GM21360 (cell line): ENCODE data around the gene ZNF20.
A peak's percentile ranks its signal among the peaks of the same experiment; 100 is the strongest.
"Not testable (repeated sequence)": the region's sequence is repeated elsewhere in the genome, so short reads cannot be mapped to it uniquely, and the experiment has no call there.

Experiments
- ATAC-seq: cut with Tn5 transposase; IDR thresholded peaks from one replicate; pipeline ENCODE4 v1.9.1; 2021; ENCODE audit warnings: mild to moderate bottlenecking, moderate library complexity; ENCODE audit not compliant: unreplicated experiment

ZNF20 gene

DNA sequence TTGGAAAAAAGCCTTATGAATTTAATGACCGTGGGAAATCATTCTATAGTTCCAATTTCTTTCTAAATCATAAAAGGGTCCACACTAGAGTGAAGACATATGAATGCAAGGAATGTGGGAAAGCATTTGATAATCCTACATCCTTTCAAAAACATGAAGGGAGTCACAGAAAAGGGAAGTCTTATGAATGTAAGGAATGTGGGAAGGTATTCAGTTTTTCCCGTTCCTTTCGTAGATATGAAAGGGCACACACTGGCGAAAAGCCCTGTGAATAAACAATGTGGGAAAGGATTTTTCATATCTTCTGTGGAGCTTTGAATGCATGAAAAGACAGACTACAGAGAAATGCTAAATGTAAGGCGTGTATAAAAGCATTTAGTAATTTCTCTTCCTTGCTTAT lies 27.0 kb downstream of the ZNF20 start:
- no peak for ATAC-seq

DNA sequence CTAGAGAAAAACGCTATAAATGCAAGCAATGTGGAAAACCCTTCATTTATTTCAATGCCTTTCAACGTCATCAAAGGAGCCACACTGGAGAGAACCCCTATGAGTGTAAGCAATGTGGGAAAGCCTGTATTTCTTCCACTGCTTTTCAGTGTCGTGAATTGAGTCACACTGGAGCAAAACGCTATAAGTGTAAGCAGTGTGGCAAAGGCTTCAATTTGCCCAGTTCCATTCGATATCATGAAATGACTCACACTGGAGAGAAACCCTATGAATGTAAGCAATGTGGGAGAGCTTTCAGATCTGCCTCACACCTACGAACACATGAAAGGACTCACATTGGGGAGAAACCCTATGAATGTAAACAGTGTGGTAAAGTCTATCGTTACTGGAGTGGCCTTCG lies 27.4 kb downstream of the ZNF20 start:
- no peak for ATAC-seq

DNA sequence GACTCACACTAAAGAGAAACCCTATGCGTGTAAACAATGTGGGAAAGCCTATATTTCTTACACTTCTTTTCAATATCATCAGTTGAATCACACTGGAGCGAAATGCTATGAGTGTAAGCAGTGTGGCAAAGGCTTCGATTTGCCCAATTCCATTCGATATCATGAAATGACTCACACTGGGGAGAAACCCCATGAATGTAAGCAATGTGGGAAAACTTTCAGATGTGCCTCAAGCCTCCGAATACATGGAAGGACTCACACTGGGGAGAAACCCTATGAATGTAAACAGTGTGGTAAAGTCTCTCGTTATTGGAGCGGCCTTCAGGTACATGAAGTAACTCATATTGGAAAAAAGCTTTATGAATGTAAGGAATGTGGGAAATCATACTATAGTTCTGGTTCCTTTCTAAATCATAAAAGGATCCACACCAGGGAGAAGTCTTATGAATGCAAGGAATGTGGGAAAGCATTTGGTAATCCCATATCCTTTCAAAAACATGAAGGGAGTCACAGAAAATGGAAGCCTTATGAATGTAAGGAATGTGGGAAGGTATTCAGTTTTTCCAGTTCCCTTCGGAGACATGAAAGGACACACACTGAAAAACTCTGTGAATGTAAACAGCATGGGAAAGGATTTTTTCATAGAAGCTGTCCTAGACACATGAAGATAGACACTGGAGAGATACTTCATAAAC lies 28.1 kb downstream of the ZNF20 start:
- no peak for ATAC-seq

DNA sequence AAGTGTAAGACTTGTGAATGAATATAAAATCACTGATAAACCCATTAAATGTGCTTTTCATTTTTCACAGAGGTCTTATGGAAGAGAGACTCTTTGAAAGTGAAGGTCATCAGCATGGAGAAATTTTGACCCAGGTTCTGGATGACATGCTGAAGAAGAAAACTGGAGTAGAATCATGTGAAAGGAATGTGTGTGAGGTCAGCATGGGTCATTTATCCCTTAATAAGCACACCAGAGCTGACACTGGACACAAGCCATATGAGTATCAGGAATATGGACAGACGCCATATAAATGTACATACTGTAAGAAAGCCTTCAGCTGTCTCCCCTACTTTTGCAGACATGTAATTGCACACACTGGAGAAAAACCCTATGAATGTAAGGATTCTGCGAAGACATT lies 29.0 kb downstream of the ZNF20 start:
- no peak for ATAC-seq

DNA sequence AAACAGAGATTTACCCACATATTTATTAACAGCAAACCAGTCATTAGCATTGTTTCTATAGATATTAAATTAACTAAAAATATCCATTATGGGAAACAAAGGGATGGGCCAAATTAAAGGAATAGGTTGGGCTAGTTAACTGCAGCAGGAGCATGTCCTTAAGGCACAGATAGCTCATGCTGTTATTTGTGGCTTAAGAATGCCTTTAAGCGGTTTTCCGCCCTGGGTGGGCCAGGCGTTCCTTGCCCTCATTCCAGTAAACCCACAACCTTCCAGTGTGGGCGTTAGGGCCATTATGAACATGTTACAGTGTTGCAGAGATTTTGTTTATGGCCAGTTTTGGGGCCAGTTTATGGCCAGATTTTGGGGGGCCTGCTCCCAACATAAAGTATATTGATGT lies 36.2 kb downstream of the ZNF20 start:
- not testable (repeated sequence) for ATAC-seq

DNA sequence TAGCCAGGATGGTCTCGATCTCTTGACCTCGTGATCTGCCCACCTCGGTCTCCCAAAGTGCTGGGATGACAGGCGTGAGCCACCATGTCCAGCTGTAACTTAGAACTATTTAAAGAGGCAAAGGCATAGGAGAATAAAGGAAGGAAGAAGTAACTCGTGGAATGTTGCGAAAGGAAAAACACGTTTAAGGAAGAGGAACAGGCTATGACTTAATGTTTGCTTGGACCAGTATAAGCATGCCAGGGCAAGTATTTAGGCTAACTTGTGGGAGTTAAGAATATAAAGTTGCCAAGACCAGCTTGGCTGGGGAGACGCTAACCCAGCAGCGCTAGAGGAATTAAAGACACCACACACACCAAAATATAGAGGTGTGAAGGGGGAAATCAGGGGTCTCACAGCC lies 42.1 kb downstream of the ZNF20 start:
- no peak for ATAC-seq

DNA sequence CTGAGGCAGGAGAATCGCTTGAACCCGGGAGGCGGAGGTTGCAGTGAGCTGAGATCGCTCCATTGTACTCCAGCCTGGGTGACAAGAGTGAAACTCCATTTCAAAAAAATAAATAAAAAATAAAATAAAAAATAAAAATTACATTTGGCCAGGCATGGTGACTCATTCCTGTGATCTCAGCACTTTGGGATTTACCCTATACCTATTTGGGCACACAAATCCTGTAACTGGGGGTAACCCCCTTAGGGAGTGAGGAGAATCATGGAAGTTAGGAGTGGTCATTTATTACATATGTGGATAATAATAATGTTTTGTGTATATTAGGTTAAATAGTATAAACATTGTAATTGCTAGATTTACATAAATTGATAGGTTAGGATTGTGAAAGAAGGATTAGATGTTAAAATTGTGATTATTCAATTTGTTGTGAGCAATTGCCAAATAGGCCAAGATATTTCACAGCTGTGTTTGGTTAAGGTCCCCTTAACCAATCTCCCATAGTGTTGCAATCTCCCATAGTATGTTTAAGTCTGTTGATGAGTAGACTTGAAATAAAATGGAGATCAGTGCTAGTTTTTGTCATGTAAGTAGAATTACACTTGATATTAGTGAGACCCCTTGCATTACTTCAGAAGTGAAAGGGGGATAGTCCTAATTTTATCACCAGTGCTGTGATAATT lies 44.9 kb downstream of the ZNF20 start:
- ATAC-seq = no peak

DNA sequence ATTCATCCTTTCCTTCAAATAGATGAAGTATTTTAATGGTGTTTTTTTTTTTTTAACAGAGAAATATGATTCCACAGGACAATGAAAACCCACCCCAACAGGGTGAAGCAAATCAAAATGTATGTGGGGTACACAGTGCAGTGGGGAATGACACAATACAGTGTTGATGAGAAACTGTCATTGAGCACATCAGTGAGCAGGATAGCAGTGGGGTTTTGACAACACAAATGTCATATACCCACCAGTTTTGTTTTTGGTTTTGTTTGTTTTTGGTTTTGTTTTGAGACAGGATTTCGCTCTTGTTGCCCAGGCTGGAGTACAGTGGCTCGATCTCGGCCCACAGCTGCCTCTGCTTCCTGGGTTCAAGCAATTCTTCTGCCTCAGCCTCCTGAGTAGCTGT lies 46.4 kb downstream of the ZNF20 start:
- ATAC-seq = no peak

DNA sequence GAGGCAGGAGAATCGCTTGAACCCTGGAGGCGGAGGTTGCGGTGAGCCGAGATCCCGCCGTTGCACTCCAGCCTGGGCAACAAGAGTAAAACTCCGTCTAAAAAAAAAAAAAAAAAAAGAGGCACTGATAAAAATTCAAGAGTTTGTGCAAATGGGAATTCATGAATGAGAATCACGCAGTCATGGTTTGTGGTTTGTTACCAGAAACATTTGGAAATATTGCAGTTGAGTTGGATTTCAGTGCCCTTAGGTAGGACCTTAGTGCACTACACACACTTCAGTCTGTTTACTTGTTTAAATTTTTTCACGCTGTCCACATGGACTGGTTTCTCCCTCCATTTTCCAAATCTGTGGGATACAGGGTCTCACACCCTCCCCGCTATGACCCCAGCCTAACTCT lies 47.2 kb downstream of the ZNF20 start:
- ATAC-seq = no peak

DNA sequence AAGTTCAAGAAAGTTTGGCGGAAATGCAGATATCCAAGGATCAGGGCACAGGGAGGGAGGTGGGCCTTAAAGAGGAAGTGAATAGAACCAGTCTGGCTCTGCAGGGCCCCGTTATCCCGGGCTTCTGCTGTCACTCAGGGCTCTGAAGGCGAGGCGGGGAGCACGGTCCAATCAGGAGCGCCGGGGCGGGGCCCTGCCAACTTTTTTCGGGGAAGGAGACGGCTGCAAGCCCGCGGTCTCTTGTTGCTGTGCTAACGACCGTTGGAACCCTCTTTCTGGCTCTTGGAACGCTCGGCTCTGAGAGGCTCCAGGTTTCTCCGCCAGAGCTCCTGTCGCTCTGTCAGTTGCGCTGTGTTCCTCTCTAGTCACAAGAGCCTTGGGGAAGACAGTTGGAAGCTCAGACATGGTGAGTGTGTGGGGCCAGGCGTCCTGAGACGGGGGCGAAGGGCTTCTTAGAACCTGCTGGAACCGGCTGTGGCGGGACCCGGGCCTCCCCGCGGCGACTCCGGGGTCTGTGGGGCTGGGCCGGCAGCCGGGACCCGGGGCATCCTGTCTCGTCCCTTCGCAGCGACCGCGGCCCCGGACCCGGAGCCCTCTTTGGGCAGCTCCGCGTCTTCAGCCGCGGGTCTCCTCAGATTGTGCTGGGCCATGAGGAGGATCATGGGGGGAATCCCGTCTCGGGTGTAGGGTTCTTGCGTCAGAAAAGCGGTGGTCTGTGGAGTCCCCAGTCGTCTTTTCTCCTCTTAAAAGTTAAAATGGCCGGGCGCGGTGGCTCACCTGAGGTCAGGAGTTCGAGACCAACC lies 47.9 kb downstream of the ZNF20 start:
- peak; percentile 68 for ATAC-seq

DNA sequence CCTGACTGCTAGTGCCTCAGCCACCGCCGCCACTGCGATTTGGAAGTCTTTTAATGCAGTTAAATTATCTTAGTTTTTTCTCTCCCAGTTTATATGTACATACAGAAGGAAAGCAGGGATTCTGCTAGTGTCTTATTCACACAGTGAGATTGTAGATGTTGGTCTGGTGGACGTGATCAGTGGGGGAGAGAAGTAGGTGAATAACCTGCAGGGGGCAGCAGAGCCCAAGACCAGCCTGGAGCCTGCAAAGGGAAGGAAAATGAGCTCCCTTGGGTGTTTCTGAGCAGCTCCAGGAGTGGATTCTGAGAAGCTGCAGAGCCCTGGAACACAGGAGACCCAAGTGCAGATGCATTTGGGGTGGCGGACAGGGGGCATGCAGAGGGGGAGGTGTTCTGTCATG lies 49.3 kb downstream of the ZNF20 start:
- no peak for ATAC-seq

DNA sequence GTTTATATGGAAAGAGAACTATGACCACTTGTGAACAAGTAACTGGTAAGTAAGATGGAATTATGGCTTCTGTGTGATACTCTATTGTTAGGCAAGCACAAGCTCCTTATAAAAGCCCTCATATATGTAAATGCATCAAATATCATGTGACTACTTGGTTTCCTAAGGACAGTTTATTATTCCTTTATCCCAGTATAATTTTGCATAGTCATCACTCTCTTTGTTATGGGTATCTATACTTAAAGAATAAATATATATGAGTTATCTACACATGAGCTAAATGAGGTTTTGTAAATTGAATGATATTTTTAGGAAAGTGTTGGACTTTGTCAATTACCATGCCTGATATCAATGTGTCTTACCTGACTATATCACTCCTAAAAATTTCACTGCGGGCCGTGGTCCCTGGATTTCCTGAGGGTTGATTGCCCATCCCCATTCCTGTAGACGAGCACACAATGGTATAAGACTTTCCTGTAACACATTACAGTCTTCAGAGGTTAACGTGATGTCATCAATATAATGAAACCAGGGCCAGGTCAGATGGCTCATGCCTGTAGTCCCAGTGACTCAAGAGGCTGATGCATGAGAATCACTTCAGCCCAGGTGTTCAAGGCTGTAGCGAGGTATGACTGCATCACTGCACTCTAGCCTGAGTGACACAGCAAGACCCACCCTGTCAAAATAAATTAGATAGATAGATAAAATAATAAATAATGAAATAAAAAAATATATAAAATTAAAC lies 54.9 kb downstream of the ZNF20 start:
- no peak for ATAC-seq

DNA sequence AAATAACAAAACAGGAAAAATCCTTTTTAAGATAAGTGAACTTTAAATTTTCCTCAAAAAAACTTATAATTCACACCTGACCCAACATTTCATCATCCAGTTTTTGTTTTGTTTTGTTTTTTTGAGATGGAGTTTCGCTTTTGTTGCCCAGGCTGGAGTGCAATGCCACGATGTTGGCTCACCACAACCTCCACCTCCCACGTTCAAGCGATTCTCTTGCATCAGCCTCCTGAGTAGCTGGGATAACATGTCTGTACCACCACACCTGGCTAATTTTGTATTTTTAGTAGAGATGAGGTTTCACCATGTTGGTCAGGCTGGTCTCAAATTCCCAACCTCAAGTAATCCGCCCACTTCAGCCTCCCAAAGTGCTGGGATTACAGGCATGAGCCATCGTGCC lies 56.8 kb downstream of the ZNF20 start:
- not testable (repeated sequence) for ATAC-seq
